ENCODE results near the gene ATP5ME.
A peak's percentile ranks its signal among the peaks of the same experiment; 100 is the strongest.

The ATP5ME gene

DNA sequence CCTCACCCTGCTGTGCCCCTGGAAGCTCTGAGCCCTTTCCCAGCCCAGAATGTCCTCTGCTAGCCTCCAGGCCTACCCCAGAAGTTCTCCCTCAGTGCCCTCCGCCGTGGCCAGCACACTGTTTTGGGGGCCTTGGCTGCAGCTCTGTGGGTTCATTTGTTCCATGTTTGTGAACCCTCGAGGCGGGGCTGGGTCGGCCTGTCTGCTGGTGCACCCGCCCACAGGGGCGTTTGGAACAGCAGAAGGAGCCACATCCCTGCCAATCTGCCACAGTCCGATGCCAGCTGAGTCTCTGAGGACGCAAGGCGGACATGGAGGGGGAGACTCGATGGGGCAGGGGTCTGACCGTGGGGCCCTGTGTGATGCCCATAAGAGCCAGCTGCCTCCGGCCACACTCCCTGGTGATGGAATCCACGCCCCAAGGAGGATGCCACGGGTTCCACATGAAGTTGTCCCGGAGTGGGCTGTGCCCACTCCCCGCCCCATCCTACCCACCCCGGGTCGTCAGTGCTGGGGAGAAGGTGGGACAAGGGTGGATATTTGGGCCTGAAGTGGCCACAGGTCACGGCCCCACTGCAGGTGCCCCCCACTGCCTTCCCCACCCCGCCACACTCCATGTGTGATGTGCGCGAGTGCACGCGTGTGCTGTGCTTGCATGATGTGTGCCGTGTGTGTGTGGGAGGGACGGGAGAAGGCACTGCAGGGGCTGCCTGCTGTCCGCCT is 7.1 kb downstream of the ATP5ME start:
- no peak for DNase-seq

DNA sequence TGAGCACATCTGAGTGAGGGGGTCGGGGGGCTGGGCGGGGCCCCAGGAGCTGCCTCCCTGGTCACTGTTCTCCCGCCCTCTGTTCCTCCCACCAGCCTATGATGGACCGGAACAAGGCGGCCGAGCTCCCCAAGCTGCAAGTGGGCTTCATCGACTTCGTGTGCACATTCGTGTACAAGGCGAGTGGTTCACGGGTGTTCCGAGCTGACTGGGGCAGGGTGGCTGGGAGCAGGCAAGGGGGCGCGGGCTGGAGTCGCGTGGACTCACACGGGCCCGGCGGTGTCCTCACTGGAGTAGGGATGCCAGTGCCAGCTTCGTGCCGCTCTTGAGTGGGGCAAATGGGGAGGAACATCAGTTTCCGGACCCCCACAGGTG is 7.7 kb downstream of the ATP5ME start:
- DNase-seq, result no peak

DNA sequence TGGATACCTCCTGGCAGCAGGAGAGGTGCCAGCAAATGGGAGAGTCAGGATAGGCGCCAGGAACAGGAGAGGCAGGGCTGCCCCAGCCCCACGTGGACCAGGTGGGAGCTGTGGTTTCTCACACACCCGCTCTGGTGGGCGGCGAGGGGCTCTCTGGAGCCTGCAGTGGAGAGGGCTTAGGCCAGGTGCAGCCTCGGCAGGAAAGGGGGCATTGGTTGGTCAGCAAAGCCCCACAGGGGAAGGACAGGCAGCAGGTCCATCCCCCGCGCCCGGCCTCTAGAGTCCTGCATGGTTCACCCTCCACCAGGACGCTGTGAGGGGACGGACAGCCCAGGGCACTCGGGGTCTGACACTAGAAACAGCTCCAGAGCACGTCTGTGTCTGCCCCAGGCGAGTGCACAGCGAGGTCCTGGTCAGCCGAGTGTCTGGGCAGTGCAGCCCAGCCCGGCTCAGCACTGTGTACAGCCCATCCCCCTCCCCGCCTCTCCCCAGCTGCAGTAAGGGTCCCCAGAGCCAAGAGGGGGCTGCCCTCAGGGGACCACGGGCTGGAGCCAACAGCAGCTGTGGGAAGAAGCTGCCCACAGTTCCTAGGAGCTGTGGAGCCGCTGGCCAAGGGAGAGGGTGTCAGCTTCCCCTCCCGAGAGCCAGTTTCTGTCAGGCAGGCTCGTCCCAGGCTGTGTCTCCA is 8.2 kb downstream of the ATP5ME start:
- peak in 1 of 4 experiments; percentile 1 for DNase-seq

DNA sequence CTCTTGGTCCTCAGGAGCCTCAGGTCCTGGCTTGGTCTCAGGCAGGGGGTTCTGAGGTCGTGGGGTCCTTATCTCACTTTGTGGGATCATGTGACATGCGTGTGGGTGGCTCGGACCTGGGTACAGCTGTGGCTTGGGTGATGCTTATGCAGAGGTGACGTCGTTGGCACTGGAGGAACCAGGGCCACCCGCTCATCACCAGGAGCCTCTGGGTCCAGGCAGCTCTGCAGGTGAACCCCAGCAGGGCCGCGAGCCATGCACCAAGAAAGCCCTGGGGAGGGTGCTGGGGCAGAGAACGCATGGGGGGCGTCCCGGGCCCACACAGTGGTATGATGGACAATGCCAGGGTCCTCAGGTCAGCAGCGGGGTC is 8.7 kb downstream of the ATP5ME start:
- DNase-seq, result peak in 1 of 4 experiments; percentile 1

DNA sequence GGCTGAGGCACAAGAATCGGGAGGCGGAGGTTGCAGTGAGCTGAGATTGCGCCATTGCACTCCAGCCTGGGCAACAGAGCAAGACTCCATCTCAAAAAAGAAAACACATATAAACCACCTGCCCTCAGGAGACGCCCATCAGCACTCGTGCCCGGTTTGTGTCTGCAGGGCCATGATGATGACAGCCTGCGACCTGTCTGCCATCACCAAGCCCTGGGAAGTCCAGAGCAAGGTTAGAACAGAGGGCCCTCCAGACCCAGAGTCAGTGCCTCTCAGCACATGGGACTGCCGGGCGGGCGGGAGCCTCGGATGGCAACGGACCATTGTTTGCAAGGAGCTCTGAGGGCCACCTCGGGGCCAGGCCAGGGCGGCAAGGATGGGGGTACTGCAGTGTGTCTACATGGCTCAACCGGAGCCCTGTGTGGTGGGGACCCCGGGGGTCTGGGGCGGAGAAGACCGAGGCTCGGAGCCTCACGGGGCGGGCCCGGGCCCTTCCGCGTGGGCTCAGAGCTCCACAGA is 9.3 kb downstream of the ATP5ME start:
- DNase-seq, result peak in 1 of 4 experiments; percentile 1

DNA sequence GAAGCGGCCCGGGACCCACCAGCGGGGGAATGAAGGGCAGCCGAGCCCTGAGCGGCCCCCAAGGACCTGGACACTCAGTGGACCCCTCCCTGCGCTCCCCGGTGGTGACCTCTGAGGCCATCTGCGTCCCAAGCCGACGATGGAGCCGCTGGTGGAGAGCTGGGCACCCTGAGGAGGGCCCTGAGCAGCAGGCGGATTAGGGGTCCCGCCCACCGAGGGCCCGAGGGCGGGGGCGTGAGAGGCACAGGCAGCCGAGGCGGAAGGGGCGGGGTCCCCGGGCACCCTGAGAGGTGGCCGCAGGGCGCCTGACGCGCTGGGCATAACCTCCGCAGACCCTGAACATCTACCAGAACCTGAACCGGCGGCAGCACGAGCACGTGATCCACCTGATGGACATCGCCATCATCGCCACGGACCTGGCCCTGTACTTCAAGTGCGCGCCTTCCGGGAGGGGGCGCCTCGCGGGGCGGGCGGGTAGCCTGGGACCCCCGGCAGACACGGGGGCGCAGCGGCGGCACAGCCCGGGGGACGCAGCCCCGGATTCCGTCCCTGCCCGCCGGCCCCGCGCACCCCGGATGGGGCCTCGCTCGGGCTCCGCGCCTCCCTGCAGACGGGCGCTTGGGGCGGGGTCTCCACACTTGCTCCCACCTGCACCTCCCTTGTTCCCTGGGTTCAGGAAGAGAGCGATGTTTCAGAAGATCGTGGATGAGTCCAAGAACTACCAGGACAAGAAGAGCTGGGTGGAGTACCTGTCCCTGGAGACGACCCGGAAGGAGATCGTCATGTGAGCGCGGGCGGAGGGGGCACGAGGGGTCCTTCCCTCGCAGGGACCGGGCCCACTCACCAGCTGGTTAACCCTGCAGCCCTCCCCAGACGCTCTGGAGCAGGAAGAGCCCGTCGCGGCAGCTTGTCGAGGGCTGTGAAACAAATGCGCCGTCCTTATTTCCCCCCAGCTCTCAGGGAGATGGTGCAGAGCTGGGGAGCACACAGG is 10.3 kb downstream of the ATP5ME start:
- peak; percentile 44 to 76 (median 58) for DNase-seq

DNA sequence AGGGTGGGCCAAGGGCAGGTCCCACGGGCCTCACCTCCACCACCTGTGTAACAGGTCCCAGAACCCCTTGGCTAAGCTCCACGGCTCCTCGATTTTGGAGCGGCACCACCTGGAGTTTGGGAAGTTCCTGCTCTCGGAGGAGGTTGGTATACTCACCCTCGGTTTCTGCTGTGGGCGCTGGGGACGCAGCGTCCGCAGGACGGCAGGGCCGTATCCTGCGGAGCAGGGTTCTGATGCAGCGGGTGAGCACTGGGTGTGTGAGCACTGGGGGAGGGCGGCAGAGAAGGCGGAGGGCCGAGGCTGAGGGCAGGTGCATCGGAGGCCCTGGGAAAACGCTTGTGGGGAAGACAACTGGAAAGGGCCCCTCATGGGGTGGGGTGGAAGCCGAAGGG is 11.0 kb downstream of the ATP5ME start:
- DNase-seq, result no peak

DNA sequence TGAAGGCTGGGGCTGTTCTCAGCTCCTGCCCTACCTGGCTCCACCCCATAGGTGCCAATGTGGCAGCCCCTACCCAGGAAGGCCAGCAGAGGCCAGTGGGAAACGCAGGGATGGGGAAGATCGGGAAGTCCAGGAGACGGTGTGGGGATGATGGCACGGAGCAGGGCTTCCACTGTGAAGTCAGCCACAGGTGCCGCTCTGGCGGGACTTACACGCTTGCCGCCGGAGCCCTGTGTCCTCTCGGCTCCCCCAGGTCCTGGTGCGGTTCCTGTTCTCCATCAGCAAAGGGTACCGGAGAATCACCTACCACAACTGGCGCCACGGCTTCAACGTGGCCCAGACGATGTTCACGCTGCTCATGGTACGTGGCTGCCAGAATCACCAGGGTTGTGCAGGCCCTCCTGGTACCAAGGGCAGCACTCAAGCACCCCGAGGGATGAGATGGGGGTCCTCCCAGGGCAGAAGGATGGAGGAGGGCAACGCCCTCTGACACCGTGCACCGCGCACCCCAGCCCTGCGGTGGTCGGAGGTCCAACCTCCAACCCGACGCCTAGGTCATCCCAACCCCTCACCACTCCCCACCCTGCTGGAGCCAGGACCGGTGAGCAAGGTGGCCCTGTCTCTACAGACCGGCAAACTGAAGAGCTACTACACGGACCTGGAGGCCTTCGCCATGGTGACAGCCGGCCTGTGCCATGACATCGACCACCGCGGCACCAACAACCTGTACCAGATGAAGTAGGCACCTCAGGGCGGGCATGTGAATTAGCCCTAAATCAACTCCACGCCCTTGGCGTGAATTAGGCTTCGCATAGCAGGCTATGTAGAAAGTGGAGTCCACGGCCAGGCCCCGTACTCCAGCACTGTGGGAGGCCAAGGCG is 12.0 kb downstream of the ATP5ME start:
- peak in 1 of 4 experiments; percentile 1 for DNase-seq

DNA sequence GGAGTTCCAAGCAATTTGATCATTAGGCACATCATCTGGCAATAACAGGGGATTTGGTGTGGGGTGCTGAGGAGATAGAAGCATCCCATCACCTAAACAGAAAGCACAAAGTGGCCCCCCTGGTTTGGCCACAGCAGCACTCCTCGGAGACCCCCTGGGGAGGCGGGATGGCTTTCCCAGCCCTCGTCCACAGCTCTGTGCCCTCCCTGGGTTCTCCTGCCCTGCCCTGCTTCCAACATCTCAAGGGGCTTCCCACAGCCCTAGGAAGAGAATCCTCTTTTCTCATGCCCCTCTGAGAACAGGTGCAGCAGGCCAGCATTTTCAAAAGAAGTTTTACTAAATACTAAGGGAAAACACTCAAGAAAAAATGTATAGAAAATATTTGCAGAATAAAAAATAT is 12.8 kb downstream of the ATP5ME start:
- no peak for DNase-seq

DNA sequence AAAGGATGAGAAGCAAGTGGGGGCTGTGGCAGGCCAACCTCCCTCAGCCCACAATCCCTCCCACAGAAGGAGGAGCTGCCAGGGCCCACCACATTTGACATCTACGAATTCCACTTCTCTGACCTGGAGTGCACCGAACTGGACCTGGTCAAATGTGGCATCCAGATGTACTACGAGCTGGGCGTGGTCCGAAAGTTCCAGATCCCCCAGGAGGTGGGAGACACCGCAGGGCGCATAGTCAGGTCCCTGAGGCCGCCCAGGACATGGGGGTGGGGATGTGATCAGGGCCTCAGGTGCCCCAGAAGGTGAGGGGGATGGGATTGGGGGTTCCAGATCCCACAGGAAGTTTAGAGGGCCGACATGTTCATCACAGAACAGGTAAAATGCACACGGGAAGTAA is 13.7 kb downstream of the ATP5ME start:
- no peak for DNase-seq

DNA sequence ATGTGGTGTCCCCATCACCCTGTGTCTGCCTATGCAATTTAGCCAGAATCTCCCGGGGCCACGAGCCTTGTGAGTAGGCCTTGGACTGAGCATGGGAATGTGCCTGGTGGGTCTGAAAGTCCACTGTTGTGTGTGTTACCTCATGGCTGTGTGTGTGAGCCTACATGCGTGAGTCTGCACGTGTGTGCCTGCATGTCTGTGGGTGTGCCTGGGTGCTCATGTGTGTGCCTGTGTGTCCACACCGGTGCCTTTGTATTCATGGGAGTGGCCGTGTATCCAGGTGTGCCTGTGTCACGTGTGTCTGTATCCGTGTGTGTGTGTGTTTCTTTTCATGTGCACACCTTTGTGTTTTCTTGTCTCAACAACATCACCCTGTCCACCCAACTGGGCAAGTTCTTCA is 14.2 kb downstream of the ATP5ME start:
- no peak for DNase-seq

DNA sequence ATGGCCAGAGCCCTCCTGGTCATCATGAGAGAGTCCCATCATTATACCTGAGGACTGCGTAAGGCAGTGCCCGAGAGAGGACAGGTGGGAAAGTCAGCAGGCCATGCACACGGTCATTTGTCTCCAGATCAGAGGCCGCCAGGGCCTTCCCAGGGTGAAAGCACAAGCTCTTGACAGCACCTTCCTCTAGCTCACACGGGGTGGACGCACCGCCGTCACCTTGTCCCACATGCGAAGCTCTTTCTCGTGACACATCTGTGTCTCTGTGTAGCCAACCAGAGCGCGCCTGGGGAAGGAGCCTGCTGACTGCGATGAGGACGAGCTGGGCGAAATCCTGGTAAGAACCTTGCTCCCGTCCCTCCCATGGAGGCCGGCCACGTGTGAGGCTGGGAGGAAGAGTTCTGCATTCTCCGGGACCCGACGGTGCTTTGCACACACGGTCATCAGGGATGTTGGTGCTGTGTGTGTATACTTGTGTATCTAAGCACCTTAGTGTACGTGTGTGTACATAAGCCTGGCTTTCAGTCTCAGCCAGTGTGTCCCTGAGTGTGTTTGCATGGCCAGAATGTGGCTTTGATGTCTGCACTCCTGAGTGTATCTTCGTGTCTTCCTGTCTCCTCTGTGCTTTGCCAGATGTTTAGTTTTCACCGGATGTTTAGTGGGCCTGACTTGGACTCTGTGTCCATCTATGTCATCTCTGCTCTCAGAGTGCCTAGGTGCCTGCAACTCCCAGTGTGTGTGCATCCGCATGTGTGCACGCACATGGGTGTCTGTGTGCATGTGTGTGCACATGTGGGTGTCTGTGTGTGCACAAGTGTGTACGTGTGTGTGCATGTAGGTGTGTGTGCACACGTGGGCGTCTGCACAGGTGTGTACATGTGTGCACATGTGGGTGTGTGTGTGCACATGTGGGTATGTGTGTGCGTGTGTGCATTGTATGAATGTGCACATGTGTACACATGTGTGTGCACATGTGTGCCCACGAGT is 15.1 kb downstream of the ATP5ME start:
- DNase-seq, result no peak

DNA sequence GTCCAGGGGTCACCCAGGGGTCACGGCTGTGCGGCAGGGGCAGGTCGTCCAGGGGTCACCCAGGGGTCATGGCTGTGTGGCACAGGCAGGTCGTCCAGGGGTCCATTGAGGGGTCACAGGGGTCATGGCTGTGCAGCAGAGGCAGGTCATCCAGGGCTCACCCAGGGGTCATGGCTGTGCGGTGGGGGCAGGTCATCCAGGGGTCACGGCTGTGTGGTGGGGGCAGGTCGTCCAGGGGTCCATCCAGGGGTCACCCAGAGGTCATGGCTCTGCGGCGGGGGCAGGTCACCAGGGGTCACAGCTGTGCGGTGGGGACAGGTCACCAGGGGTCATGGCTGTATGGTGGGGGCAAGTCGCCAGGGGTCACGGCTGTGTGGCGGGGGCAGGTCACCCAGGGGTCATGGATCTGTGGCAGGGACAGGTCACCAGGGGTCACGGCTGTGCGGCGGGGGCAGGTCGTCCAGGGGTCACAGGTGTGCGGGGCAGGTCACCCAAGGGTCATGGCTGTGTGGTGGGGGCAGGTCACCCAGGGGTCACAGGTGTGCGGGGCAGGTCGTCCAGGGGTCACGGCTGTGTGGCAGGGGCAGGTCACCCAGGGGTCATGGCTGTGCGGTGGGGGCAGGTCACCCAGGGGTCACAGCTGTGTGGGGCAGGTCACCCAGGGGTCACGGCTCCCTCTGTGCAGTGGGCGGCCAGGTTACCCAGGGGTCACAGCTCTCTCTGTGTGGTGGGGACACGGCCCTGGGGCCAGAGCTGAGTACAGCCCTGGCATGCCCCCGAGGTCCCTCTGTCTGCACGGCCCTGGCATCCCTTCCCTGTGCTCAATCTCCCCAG is 16.0 kb downstream of the ATP5ME start:
- DNase-seq, result no peak

DNA sequence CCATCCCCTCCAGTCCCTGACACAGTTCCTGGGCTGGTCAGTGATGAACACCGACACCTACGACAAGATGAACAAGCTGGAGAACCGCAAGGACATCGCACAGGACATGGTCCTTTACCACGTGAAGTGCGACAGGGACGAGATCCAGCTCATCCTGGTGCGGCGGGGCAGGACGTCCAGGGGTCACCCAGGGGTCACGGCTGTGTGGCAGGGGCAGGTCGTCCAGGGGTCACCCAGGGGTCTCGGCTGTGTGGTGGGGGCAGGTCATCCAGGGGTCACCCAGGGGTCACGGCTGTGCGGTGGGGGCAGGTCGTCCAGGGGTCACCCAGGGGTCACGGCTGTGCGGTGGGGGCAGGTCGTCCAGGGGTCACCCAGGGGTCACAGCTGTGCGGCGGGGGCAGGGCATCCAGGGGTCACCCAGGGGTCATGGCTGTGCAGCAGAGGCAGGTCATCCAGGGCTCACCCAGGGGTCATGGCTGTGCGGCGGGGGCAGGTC is 16.7 kb downstream of the ATP5ME start:
- DNase-seq, result no peak

DNA sequence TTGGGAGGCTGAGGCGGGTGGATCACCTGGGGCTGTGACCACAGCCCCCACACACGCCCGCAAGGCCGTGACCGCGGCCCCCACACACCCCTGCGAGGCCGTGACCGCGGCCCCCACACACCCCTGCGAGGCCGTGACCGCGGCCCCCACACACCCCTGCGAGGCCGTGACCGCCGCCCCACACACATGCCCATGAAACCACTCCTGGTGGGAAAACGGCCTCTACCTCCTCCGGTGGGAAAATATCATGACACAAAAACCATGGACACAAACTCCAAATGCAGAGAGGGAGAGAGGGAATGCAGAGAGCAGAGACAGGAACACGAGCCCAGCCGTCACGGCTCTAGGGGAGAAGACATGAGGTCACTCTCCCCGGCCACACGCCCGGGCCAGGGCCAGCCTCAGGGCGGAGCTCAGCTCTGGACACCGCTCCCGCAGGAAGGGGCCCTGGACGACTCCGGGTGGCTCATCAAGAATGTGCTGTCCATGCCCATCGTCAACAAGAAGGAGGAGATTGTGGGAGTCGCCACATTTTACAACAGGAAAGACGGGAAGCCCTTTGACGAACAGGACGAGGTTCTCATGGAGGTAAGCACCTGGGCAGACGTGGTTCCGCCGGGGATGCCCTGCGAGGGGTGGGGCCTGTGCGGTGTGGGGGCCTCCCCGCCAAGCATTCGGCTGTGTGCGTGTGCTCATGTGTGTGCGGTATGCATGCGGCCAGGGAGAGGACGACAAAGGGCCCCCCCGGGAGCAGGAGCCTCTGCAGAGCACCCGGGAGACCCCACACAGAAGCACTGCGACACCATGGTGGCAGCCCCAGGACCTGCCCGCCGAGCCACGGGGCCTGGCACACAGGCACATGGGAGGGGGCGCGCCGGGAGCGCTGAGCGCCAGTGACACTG is 17.4 kb downstream of the ATP5ME start:
- peak in 1 of 4 experiments; percentile 2 for DNase-seq

DNA sequence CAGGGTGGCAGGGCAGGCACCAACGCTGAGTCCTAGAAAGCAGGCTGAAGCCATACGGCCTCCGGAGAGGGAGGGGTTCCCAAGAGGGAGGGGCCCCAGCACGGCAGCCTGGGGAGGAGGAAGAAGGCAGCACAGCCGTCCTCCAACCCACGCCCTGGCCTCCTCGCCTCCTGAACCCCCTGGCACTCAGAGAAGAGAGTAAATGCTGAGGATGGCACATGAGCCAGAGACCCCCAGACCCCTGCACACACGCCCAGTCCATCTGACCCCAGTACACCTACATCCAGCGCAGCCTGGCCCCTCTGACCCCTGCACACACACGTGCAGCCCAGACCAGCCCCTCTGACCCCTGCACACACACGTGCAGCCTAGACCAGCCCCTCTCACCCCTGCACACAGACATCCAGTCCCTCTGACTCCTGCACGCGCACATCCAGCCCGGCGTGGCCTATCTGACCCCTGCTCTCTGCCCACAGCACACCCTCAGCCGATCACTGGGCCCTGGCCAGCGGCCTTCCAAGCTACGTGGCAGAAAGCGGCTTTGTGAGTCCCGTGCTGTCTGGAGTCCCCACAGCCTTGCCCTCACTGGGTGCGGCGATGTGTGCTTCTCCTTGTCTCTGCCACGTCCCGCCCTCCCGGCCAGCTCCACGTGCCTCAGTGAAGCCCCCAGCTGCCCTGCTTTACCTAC is 18.5 kb downstream of the ATP5ME start:
- peak in 1 of 4 experiments; percentile 1 for DNase-seq

DNA sequence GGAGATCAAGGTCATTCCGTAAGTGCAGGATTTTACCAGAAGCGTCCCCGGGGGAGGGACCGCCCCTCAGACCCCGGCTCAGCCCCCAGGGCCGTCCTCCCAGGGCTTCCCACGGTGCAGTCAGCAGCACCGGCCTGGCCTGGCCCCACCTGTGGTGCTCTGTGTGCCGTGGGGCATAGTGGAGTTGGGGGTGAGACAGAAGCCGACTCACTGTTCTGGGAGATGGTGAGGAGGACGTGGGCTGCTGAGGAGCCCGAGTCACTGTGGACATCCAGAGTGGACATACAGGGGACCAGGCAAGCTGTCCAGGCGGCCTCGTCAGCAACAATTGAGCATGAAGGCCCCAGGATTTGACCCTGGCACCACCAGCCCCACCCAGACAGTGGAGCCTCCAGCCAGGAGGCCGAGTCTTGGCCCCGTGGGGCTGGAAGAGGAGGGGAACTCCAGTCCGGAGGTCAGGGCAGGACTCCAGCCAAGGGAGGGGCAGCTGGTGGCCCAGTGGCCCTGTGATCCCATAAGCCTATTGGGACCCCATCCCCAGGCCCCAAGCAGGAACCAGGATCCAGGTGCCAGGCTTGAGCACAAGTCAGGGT is 19.1 kb downstream of the ATP5ME start:
- DNase-seq, result peak in 1 of 4 experiments; percentile 1

All from suppressor macrophage (primary cell).